Rectal smooth muscle tissue (tissue), 1 donor: ENCODE data around the gene HS1BP3.

ENCODE experiments used
- H3K27ac ChIP-seq: one replicate; pipeline ENCODE4 v1.7.0; 2013; ENCODE audit warnings: low read depth, low read length, inconsistent platforms
- H3K27me3 ChIP-seq: one replicate; pipeline ENCODE4 v1.7.0; 2013; ENCODE audit warnings: low read length; ENCODE audit not compliant: control insufficient read depth, insufficient read depth
- H3K36me3 ChIP-seq: one replicate; pipeline ENCODE4 v1.7.0; 2013; ENCODE audit warnings: low read length; ENCODE audit not compliant: control insufficient read depth, insufficient read depth
- H3K4me1 ChIP-seq: one replicate; pipeline ENCODE4 v1.7.0; 2013; ENCODE audit warnings: low read length; ENCODE audit not compliant: control insufficient read depth, insufficient read depth
- H3K4me3 ChIP-seq: one replicate; pipeline ENCODE4 v1.7.0; 2013; ENCODE audit warnings: low read length
- H3K9ac ChIP-seq: one replicate; pipeline ENCODE4 v1.7.0; 2013; ENCODE audit warnings: low read length

The HS1BP3 gene

GRCh38 chr2:20672201-20672951 lies 21.5 kb upstream of the HS1BP3 start:
- no peak overlapping the region for H3K9ac ChIP-seq

GRCh38 chr2:20671736-20672080 lies 20.8 kb upstream of the HS1BP3 start:
- peaks cover 48% of the 10 kb centered on the region for H3K27me3 ChIP-seq
- H3K4me3 ChIP-seq, result no peak overlapping the region
- H3K4me1 ChIP-seq, result no peaks in the 10 kb centered on the region
- no peak overlapping the region for H3K27ac ChIP-seq
- no peaks in the 10 kb centered on the region for H3K36me3 ChIP-seq
- H3K9ac ChIP-seq, result no peak overlapping the region

More at GRCh38 chr2:20672201-20672951, 21.5 kb upstream of the HS1BP3 start:
- no peaks in the 10 kb centered on the region for H3K36me3 ChIP-seq
- no peaks in the 10 kb centered on the region for H3K4me1 ChIP-seq
- H3K27me3 ChIP-seq, result peaks cover 47% of the 10 kb centered on the region
- no peak overlapping the region for H3K27ac ChIP-seq
- H3K4me3 ChIP-seq, result no peak overlapping the region

GRCh38 chr2:20671036-20671735 lies 20.3 kb upstream of the HS1BP3 start:
- Histone ChIP-seq H3K27ac (no peak overlapping the region), H3K36me3 (no peaks in the 10 kb centered on the region), H3K9ac (no peak overlapping the region), H3K27me3 (peaks cover 50% of the 10 kb centered on the region), H3K4me1 (no peaks in the 10 kb centered on the region), H3K4me3 (no peak overlapping the region)

- Histone ChIP-seq H3K27me3 (peaks cover 55% of the 10 kb centered on the region), H3K36me3 (no peaks in the 10 kb centered on the region), H3K9ac (no peak overlapping the region), H3K4me3 (peak overlapping the region; percentile 5), H3K4me1 (no peaks in the 10 kb centered on the region), H3K27ac (no peak overlapping the region)
These were observed 19.6 kb upstream of the HS1BP3 start for GRCh38 chr2:20670315-20671035.

- H3K4me1 ChIP-seq, result no peaks in the 10 kb centered on the region
- H3K9ac ChIP-seq, result no peak overlapping the region
- H3K27me3 ChIP-seq, result peaks cover 62% of the 10 kb centered on the region
- no peak overlapping the region for H3K27ac ChIP-seq
- no peaks in the 10 kb centered on the region for H3K36me3 ChIP-seq
- H3K4me3 ChIP-seq, result no peak overlapping the region
These were observed 18.8 kb upstream of the HS1BP3 start for GRCh38 chr2:20669562-20670314.

- Histone ChIP-seq H3K4me1 (no peaks in the 10 kb centered on the region), H3K9ac (no peak overlapping the region), H3K36me3 (no peaks in the 10 kb centered on the region), H3K27ac (no peak overlapping the region), H3K4me3 (no peak overlapping the region), H3K27me3 (peaks cover 68% of the 10 kb centered on the region)
These were observed 18.1 kb upstream of the HS1BP3 start for GRCh38 chr2:20668871-20669475.

- Histone ChIP-seq H3K27me3 (peaks cover 65% of the 10 kb centered on the region), H3K4me3 (no peak overlapping the region), H3K4me1 (no peaks in the 10 kb centered on the region), H3K36me3 (no peaks in the 10 kb centered on the region), H3K9ac (no peak overlapping the region), H3K27ac (no peak overlapping the region)
These were observed 17.6 kb upstream of the HS1BP3 start for GRCh38 chr2:20668451-20668850.

GRCh38 chr2:20667531-20668401 lies 16.9 kb upstream of the HS1BP3 start:
- H3K4me1 ChIP-seq, result no peaks in the 10 kb centered on the region
- peaks cover 65% of the 10 kb centered on the region for H3K27me3 ChIP-seq
- H3K9ac ChIP-seq, result no peak overlapping the region
- H3K27ac ChIP-seq, result no peak overlapping the region
- H3K4me3 ChIP-seq, result peak overlapping the region; percentile 47
- no peaks in the 10 kb centered on the region for H3K36me3 ChIP-seq

GRCh38 chr2:20667151-20667530 lies 16.2 kb upstream of the HS1BP3 start:
- Histone ChIP-seq H3K27ac (no peak overlapping the region), H3K36me3 (no peaks in the 10 kb centered on the region), H3K4me3 (peak overlapping the region; percentile 47), H3K27me3 (peaks cover 68% of the 10 kb centered on the region), H3K9ac (no peak overlapping the region), H3K4me1 (no peaks in the 10 kb centered on the region)

GRCh38 chr2:20666304-20667150 lies 15.6 kb upstream of the HS1BP3 start, which contains the start of gene GDF7:
Gene GDF7, plus strand, starts transcription at chr2:20667144. Its CDS starts 96 bp downstream, at chr2:20667240.
- Histone ChIP-seq H3K4me3 (peak within 1 kb of the TSS; percentile 55), H3K9ac (no peak within 1 kb of the TSS), H3K36me3 (no peaks in the 10 kb centered on the region), H3K27ac (peak within 1 kb of the TSS; percentile 50), H3K27me3 (peaks cover 70% of the 10 kb centered on the region), H3K4me1 (no peaks in the 10 kb centered on the region)

- no peaks in the 10 kb centered on the region for H3K36me3 ChIP-seq
- peaks cover 65% of the 10 kb centered on the region for H3K27me3 ChIP-seq
- no peak overlapping the region for H3K9ac ChIP-seq
- H3K27ac ChIP-seq, result no peak overlapping the region
- peak overlapping the region; percentile 55 for H3K4me3 ChIP-seq
- no peaks in the 10 kb centered on the region for H3K4me1 ChIP-seq
These were observed 15.1 kb upstream of the HS1BP3 start for GRCh38 chr2:20666005-20666303.
